ENCODE results near the gene SUSD6. TPM values are rescaled to one million over a fixed set of nuclear protein-coding genes. Genes with fewer than 3 reads are reported as not detected.

Gene SUSD6
- total RNA-seq, 1 experiment from 2014 or later: 3.7 TPM

DNA sequence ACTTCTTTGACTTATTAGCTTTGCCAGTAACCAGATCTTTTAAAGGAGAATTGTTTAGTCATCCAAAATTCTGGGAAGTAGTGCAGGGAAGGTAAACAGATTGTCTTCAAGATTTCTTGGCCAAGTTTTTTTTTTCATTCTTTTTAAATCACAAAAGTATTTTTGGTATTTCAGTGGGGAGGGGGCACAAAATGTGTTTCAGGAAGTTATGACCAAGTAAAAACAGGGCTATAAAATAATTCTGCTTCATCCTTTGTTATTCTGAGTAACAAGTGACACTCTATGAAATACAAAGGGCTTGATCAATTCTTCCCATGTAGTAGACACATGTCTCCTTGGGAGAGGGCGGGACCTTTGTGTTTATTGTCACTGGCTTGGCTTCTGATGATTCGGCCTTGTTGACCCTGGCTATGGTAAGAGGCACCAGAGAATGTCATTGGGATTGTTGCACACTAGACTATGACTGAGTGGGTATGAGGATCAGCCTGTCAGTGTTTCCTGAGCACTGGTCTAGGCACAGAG is 55.4 kb downstream of the SUSD6 start:
- H3K4me3 Mint-ChIP-seq: no peak overlapping the region
- H3K23me2 ChIP-seq (ENCODE audit: insufficient read length, low read depth, low read length, poor library complexity, severe bottlenecking): no peaks in the 10 kb centered on the region
- no CpG with 5 or more reads among the region's 2 CpGs for WGBS (ENCODE audit: extremely low coverage, insufficient read length, low lambda C conversion rate)
- H3K14ac ChIP-seq (ENCODE audit: insufficient read depth, low read length): no peak overlapping the region
- H4K91ac ChIP-seq (ENCODE audit: insufficient read length, low read depth, low read length): no peak overlapping the region
- no peak overlapping the region for H3K27ac ChIP-seq (ENCODE audit: insufficient read length, low read depth, low read length)
- H2BK5ac ChIP-seq (ENCODE audit: insufficient read length, low read length): no peak overlapping the region
- TF ChIP-seq CTCF (conservative IDR thresholded peaks at IDR 0.05): no peak
- H3K27ac Mint-ChIP-seq: peak overlapping the region in 2 of 3 experiments; percentile 12 to 73; a peak in 2 of 7 replicates
- H3K36me3 Mint-ChIP-seq (ENCODE audit: insufficient read depth in 1 of 3, low read depth in 3 of 3): no peaks in the 10 kb centered on the region; a peak in 1 of 7 replicates
- H2BK15ac ChIP-seq (ENCODE audit: low read depth, low read length): no peak overlapping the region
- no peak overlapping the region for H3K4ac ChIP-seq (ENCODE audit: low read depth, low read length)
- no peak overlapping the region for H3K18ac ChIP-seq (ENCODE audit: insufficient read length, low read depth, low read length)
- H2BK120ac ChIP-seq (ENCODE audit: low read depth, low read length, poor library complexity, severe bottlenecking): no peak overlapping the region
- no peaks in the 10 kb centered on the region for H4K20me1 ChIP-seq (ENCODE audit: control insufficient read depth, insufficient read depth, insufficient read length)
- no peak overlapping the region for H2AK5ac ChIP-seq (ENCODE audit: insufficient read length, low read length)
- no peak overlapping the region for H4K8ac ChIP-seq (replicated peaks; ENCODE audit: insufficient read length, low read depth, low read length)
- no peak overlapping the region for H3K56ac ChIP-seq (ENCODE audit: insufficient read length, low read depth, low read length)
- no peaks in the 10 kb centered on the region for H3K79me1 ChIP-seq (ENCODE audit: insufficient read depth, low read depth, low read length, poor library complexity, severe bottlenecking)
- H3K4me1 Mint-ChIP-seq: peaks cover 22 to 31% of the 10 kb centered on the region in 2 experiments
- no peaks in the 10 kb centered on the region for H3K9me3 Mint-ChIP-seq
- no peaks in the 10 kb centered on the region for H3K9me3 ChIP-seq (ENCODE audit: control insufficient read depth, low read depth, low read length)
- H3K9ac ChIP-seq (ENCODE audit: extremely low read depth, insufficient read length, low read length): no peak overlapping the region
- no peak overlapping the region for H2BK20ac ChIP-seq (ENCODE audit: low read depth, low read length, poor library complexity, severe bottlenecking)
- H3K27me3 ChIP-seq (ENCODE audit: insufficient read depth, low read length): no peaks in the 10 kb centered on the region
- no peak overlapping the region for H3T11ph ChIP-seq (ENCODE audit: low read length)
- H3K4me2 ChIP-seq (ENCODE audit: insufficient read depth, insufficient read length, low read length): no peak overlapping the region
- no peaks in the 10 kb centered on the region for H3K27me3 Mint-ChIP-seq (ENCODE audit: low read depth)
- H2BK12ac ChIP-seq (ENCODE audit: insufficient read length, low read depth, low read length): no peak overlapping the region
- H4K5ac ChIP-seq (ENCODE audit: insufficient read length, low read depth, low read length): no peak overlapping the region
- DNase-seq: no peak
- H2AFZ ChIP-seq (ENCODE audit: low read length): no peak overlapping the region
- no peaks in the 10 kb centered on the region for H3K4me1 ChIP-seq (ENCODE audit: insufficient read depth, low read length)
- no peak overlapping the region for H3K23ac ChIP-seq (ENCODE audit: insufficient read length, low read depth, low read length)
- H3K79me2 ChIP-seq (ENCODE audit: insufficient read depth, low read length): no peaks in the 10 kb centered on the region
